Esophagus muscularis mucosa (tissue), 4 donors: ENCODE data around the gene CUL7. TPM values are rescaled to one million over a fixed set of nuclear protein-coding genes. Genes with fewer than 3 reads are reported as not detected.

ENCODE experiments used
- DNase-seq: peaks from one replicate; pipeline ENCODE4 v3.0.0-alpha.2; 2017; ENCODE audit errors: extremely low spot score
- H3K27ac ChIP-seq, 4 donors: fragments of 200-600 bp; sonication (generic); replicated peaks in 1 of 4; 1 replicate in 3 of 4; 2 replicates in 1 of 4; pipeline ENCODE4 v1.5.1; 2016 to 2019; ENCODE audit warnings: mild to moderate bottlenecking in 1 of 4
- H3K27me3 ChIP-seq, 4 donors: fragments of 200-600 bp; sonication (generic); one replicate each; pipeline versions ENCODE4 v1.5.1 to v1.6.0; 2016 to 2019
- H3K36me3 ChIP-seq, 4 donors: fragments of 200-600 bp; sonication (generic); one replicate each; pipeline ENCODE4 v1.5.1; 2016 to 2019
- H3K4me1 ChIP-seq, 4 donors: fragments of 200-600 bp; sonication (generic); one replicate each; pipeline ENCODE4 v1.5.1; 2016 to 2019
- H3K4me3 ChIP-seq, 4 donors: fragments of 200-600 bp; sonication (generic); 1 replicate in 2 of 4; 2 replicates in 2 of 4; pipeline ENCODE4 v1.5.1; 2016 to 2019; ENCODE audit warnings: mild to moderate bottlenecking in 4 of 4, moderate library complexity in 1 of 4
- H3K9me3 ChIP-seq, 4 donors: fragments of 200-600 bp; sonication (generic); 1 replicate in 3 of 4; 2 replicates in 1 of 4; pipeline ENCODE4 v1.5.1; 2016 to 2019
- CTCF ChIP-seq, 3 experiments: fragments of 200-600 bp in 2 of 3; fragments of 450-650 bp in 1 of 3; sonication (generic) in 2 of 3; IDR thresholded peaks; one replicate each; pipeline ENCODE4 v1.5.1; 2017 to 2019; ENCODE audit warnings: antibody characterized with exemption in 3 of 3, mild to moderate bottlenecking in 2 of 3, moderate library complexity in 1 of 3
- EP300 ChIP-seq: sonication (generic); formaldehyde crosslinking; IDR thresholded peaks from one replicate; pipeline ENCODE4 v1.6.1; 2017; ENCODE audit warnings: antibody characterized with exemption
- POLR2A ChIP-seq: fragments of 450-650 bp; IDR thresholded peaks from one replicate; pipeline ENCODE4 v1.6.1; 2017; ENCODE audit warnings: antibody characterized with exemption, moderate library complexity, mild to moderate bottlenecking, low read depth
- POLR2AphosphoS5 ChIP-seq, 2 donors: sonication (generic); formaldehyde crosslinking; IDR thresholded peaks; one replicate each; pipeline ENCODE4 v1.6.1; 2017; ENCODE audit warnings: antibody characterized with exemption in 2 of 2
- WGBS: methylation state at CpG from one replicate; pipeline ENCODE4 v1.1.5; 2018; 5-methylcytosine and 5-hydroxymethylcytosine counted together
- intact Hi-C: fragments of 100-400 bp; cut with DNase I; formaldehyde crosslinking; loops from one replicate; pipeline ENCODE4 v1.15.1; 2023
- total RNA-seq, 4 donors: library from RNA; depleted of rRNA; stranded (reverse); fragments of >200 nt; gene quantifications; one replicate each; pipeline versions ENCODE4 v1.1.0 to v1.2.1, GENCODE V29; 2016

Gene CUL7
- total RNA-seq, 4 donors from 2014 or later: 8.4 to 19.6 (median 14.4) TPM

- DNase-seq: no peak
- Histone ChIP-seq H3K27ac (no peak overlapping the region), H3K36me3 (peaks cover 34 to 98% (median 73%) of the 10 kb centered on the region in 4 donors), H3K4me3 (no peak overlapping the region), H3K9me3 (no peaks in the 10 kb centered on the region), H3K4me1 (peaks cover 9 to 12% (median 10%) of the 10 kb centered on the region in 4 donors), H3K27me3 (no peaks in the 10 kb centered on the region)
- 97% methylated on average over 2 of the region's 2 CpGs for WGBS
- no peak for TF ChIP-seq POLR2A
- TF ChIP-seq CTCF (IDR thresholded peaks at IDR 0.05): no peak
- TF ChIP-seq POLR2AphosphoS5 (IDR thresholded peaks at IDR 0.05): no peak
- no peak for TF ChIP-seq EP300
- intact Hi-C loops: no loop called here
Observed at GRCh38 chr6:43033496-43034189, 20.0 kb downstream of the CUL7 start.

DNA sequence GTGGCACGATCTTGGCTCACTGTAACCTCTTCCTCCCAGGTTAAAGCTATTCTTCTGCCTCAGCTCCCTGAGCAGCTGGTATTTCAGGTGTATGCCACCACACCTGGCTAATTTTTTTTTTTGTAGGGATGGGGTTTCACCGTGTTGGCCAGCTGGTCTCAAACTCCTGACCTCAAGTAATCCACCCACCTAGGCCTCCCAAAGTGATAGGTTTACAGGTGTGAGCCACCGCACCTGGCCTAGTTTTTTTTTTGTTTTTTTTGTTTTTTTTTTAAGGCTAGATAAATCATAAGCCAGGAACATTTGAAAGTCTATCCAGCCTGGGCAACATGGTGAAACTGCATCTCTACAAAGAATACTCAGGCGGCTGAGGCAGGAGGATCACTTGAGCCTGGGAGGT is 21.3 kb downstream of the CUL7 start:
- no peaks in the 10 kb centered on the region for H3K27me3 ChIP-seq
- DNase-seq: no peak
- H3K4me1 ChIP-seq: peaks cover 9 to 12% (median 10%) of the 10 kb centered on the region in 4 donors
- 96% methylated on average over 4 of the region's 4 CpGs for WGBS
- H3K27ac ChIP-seq: no peak overlapping the region
- TF ChIP-seq POLR2AphosphoS5 (IDR thresholded peaks at IDR 0.05) (no peak), EP300 (no peak), CTCF (IDR thresholded peaks at IDR 0.05) (no peak), POLR2A (no peak)
- H3K9me3 ChIP-seq: no peaks in the 10 kb centered on the region
- intact Hi-C loops: no loop called here
- peaks cover 41 to 98% (median 74%) of the 10 kb centered on the region in 4 donors for H3K36me3 ChIP-seq
- H3K4me3 ChIP-seq: no peak overlapping the region

DNA sequence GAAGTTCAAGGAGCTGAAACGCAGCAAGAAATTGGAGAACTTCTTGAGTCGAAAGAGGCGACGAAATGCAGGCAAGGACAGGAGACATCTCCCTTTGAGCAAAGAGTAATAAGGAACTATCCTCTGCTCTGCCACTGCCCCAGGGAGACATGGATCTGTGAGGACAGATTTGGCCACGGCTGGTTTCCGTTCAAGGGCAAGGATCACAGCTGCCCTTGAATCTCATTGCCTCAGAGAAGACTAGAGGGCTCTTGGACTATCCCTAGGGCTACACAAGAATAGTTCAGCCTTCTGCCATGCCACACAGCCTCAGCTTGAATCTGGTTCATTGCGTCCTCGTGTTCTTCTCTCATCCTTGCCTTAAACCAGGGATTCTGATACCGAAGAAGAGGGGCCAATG is 24.5 kb downstream of the CUL7 start:
- H3K4me3 ChIP-seq: no peak overlapping the region
- H3K27ac ChIP-seq: no peak overlapping the region
- DNase-seq: no peak
- H3K36me3 ChIP-seq: peaks cover 65 to 96% (median 82%) of the 10 kb centered on the region in 4 donors
- no peaks in the 10 kb centered on the region for H3K9me3 ChIP-seq
- 90% methylated on average over 9 of the region's 9 CpGs for WGBS
- peaks cover 0 to 7% (median 1%) of the 10 kb centered on the region in 4 donors for H3K4me1 ChIP-seq
- intact Hi-C loops: no loop called here
- no peak for TF ChIP-seq CTCF (IDR thresholded peaks at IDR 0.05)
- TF ChIP-seq POLR2A: no peak
- no peak for TF ChIP-seq POLR2AphosphoS5 (IDR thresholded peaks at IDR 0.05)
- no peak for TF ChIP-seq EP300
- H3K27me3 ChIP-seq: no peaks in the 10 kb centered on the region

DNA sequence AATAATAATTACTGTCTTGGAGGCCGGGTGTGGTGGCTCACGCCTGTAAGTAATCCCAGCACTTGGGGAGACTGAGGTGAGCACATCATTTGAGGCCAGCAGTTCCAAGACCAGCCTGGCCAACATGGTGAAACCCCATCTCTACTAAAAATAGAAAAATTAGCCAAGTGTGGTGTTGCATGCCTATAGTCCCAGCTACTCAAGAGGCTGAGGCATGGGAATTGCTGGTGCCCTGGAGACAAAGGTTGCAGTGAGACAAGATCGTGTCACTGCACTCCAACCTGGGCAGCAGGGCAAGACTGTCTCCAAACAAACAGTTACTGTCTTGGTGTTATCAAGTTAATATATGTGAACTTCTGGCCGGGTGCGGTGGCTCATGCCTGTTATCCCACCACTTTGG is 27.3 kb downstream of the CUL7 start:
- Histone ChIP-seq H3K27ac (no peak overlapping the region), H3K27me3 (no peaks in the 10 kb centered on the region), H3K9me3 (no peaks in the 10 kb centered on the region), H3K4me1 (peaks cover 16 to 28% (median 22%) of the 10 kb centered on the region in 4 donors), H3K4me3 (no peak overlapping the region), H3K36me3 (peaks cover 64 to 72% (median 67%) of the 10 kb centered on the region in 4 donors)
- DNase-seq: no peak
- TF ChIP-seq POLR2AphosphoS5 (IDR thresholded peaks at IDR 0.05): no peak
- intact Hi-C loops: no loop called here
- 81% methylated on average over 5 of the region's 5 CpGs for WGBS

- TF ChIP-seq POLR2AphosphoS5 (IDR thresholded peaks at IDR 0.05) (no peak), EP300 (no peak), CTCF (IDR thresholded peaks at IDR 0.05) (no peak), POLR2A (no peak)
- peaks cover 25 to 44% (median 31%) of the 10 kb centered on the region in 4 donors for H3K4me1 ChIP-seq
- H3K27ac ChIP-seq: no peak overlapping the region
- WGBS: 95% methylated on average over 2 of the region's 2 CpGs
- no peak for DNase-seq
- no peaks in the 10 kb centered on the region for H3K9me3 ChIP-seq
- intact Hi-C loops: no loop called here
- no peaks in the 10 kb centered on the region for H3K27me3 ChIP-seq
- H3K36me3 ChIP-seq: peaks cover 45 to 65% (median 61%) of the 10 kb centered on the region in 4 donors
- H3K4me3 ChIP-seq: no peak overlapping the region
Observed at GRCh38 chr6:43024436-43024835, 29.2 kb downstream of the CUL7 start.
